ENCODE measurements around the gene ARHGAP4. TPM values are rescaled to one million over a fixed set of nuclear protein-coding genes. Genes with fewer than 3 reads are reported as not detected.

The ARHGAP4 gene
- total RNA-seq, 4 donors from 2014 or later: 23.6 to 211 (median 57.6) TPM

GRCh38 chrX:153878345-153878744, 47.7 kb downstream of the ARHGAP4 start:
- no peaks in the 10 kb centered on the region for H3K9me3 ChIP-seq
- TF ChIP-seq CTCF (IDR thresholded peaks at IDR 0.05): no peak
- no peak for TF ChIP-seq POLR2A (IDR thresholded peaks at IDR 0.05)
- no peaks in the 10 kb centered on the region for H3K36me3 ChIP-seq
- no peak overlapping the region for H3K4me3 ChIP-seq
- no peak for DNase-seq
- H3K27ac ChIP-seq: no peak overlapping the region
- peaks cover 0 to 4% (median 0%) of the 10 kb centered on the region in 4 donors for H3K4me1 ChIP-seq
- no peaks in the 10 kb centered on the region for H3K27me3 ChIP-seq

DNA sequence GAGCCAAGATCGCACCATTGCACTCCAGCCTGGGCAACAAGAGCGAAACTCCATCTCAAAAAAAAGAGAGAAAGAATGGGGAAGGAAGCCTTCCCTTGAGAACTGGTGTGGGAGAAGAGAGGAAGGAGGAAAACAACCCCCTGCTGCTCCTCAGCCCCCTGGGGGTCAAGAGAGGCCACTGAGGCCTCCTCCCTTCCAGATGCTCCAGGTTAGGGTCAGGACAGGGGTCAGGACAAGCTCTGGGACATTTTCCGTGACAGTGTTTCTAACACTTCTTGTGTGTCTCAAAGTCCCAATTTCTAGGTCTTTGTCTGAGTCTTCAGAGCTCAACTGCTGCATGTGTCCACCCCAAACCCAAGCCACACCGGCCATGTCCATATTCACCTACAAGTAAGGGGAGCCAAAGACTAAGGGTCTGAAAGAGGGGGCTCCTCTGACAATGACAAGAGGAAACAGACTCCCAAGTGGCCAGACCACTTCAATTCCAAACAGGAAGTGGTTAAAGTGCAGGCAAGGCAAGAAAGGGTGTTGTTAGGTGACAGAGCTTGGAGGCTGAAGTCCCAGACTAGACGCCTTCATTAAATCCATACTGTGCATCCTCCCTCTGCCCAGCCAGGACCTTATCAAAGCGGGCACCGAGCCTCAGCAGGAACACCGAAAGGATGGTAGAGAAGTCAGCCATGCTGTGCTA, 48.3 kb downstream of the ARHGAP4 start:
- H3K4me1 ChIP-seq: peaks cover 0 to 4% (median 0%) of the 10 kb centered on the region in 4 donors
- no peaks in the 10 kb centered on the region for H3K36me3 ChIP-seq
- H3K27ac ChIP-seq: no peak overlapping the region
- no peak for DNase-seq
- no peak overlapping the region for H3K4me3 ChIP-seq
- TF ChIP-seq POLR2A (IDR thresholded peaks at IDR 0.05): no peak
- no peak for TF ChIP-seq CTCF (IDR thresholded peaks at IDR 0.05)
- no peaks in the 10 kb centered on the region for H3K9me3 ChIP-seq
- H3K27me3 ChIP-seq: no peaks in the 10 kb centered on the region

DNA sequence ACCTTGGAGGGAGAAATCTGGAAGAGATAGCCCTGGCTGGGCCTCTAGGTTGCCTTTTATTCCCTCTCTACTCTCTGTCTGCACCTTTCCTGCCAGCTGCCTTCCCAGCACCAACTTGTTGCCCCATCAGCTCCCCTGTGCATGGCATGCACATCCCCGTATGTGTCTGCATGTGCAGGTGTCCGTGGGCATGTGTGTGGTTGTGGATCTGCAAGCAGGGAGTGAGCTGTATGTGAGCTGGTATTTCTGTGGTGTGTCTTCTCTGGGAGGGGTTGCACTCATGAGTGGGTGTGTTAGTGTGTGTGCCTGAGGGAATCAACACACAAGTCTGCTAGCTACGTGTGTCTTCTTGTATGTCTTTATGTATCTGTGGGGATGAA, 50.0 kb downstream of the ARHGAP4 start:
- Histone ChIP-seq H3K9me3 (no peaks in the 10 kb centered on the region), H3K27ac (no peak overlapping the region), H3K36me3 (no peaks in the 10 kb centered on the region), H3K4me1 (peaks cover 0 to 4% (median 0%) of the 10 kb centered on the region in 4 donors), H3K27me3 (no peaks in the 10 kb centered on the region), H3K4me3 (no peak overlapping the region)
- TF ChIP-seq POLR2A (IDR thresholded peaks at IDR 0.05) (no peak), CTCF (IDR thresholded peaks at IDR 0.05) (no peak)
- DNase-seq: no peak

- no peaks in the 10 kb centered on the region for H3K27me3 ChIP-seq
- H3K36me3 ChIP-seq: no peaks in the 10 kb centered on the region
- no peak for TF ChIP-seq POLR2A (IDR thresholded peaks at IDR 0.05)
- no peak for TF ChIP-seq CTCF (IDR thresholded peaks at IDR 0.05)
Observed at GRCh38 chrX:153875391-153876111, 50.5 kb downstream of the ARHGAP4 start.

DNA sequence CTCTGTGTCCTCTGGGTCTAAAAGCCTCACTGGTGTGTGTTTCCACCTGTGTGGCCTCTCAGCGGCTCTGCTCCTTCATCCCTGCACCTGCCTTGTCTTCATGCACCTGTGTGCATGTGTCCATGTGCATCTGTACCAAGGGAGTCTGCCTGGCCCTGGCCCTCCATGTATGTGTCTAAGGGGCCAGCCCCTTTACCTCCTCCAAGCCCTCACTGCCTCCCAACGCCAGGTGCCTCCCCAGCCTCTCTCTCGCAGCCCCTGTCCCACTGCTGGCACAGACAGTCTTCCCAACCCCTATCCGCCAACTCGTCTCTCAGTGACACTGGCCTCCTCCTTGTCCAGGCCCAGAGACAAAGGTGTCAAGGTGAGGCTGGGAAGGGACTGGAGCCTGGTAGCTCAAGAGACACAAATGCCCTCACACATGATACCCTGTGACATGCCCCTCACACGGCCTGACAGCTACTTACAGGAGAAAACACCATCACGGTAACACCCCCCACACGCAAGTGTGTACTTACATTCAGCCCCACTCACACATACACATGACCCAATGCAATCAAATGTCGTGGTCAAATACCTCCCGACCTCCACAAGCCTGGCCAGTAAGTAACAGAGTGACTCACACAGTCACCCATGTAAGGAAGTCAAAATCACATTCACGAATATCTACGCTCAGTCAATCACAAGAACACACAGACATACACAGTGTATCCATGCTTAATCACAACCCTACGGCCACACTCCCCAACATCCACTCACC, 51.5 kb downstream of the ARHGAP4 start:
- no peak for DNase-seq
- no peaks in the 10 kb centered on the region for H3K36me3 ChIP-seq
- H3K27me3 ChIP-seq: no peaks in the 10 kb centered on the region
- H3K4me1 ChIP-seq: peaks cover 0 to 4% (median 0%) of the 10 kb centered on the region in 4 donors
- no peak overlapping the region for H3K27ac ChIP-seq
- no peak for TF ChIP-seq CTCF (IDR thresholded peaks at IDR 0.05)
- no peak for TF ChIP-seq POLR2A (IDR thresholded peaks at IDR 0.05)
- no peak overlapping the region for H3K4me3 ChIP-seq
- H3K9me3 ChIP-seq: no peaks in the 10 kb centered on the region

More at GRCh38 chrX:153875391-153876111, 50.5 kb downstream of the ARHGAP4 start:
- peak; percentile 24 to 68 (median 66) for DNase-seq
- no peak overlapping the region for H3K4me3 ChIP-seq
- H3K27ac ChIP-seq: no peak overlapping the region
- H3K4me1 ChIP-seq: peaks cover 0 to 4% (median 0%) of the 10 kb centered on the region in 4 donors
- no peaks in the 10 kb centered on the region for H3K9me3 ChIP-seq

Measured in Peyer's patch (tissue), 4 donors.